NT2/D1 (cell line): ENCODE measurements around the gene PAFAH1B1.

Experiments
- SUZ12 ChIP-seq: IDR thresholded peaks from 2 replicates; pipeline ENCODE4 v1.6.1; 2011; ENCODE audit not compliant: insufficient read length, insufficient read depth; ENCODE audit errors: extremely low read depth
- ZNF274 ChIP-seq: IDR thresholded peaks from 2 replicates; pipeline ENCODE4 v1.6.1; 2011; ENCODE audit warnings: mild to moderate bottlenecking, low read depth, low read length

GRCh38 chr17:2649191-2649590 is 55.7 kb downstream of the PAFAH1B1 start:
- TF ChIP-seq SUZ12: no peak
- TF ChIP-seq ZNF274: no peak
